Smooth muscle cell (in vitro differentiated cells): Measurements from ENCODE around the gene NUDT19. TPM values are rescaled to one million over a fixed set of nuclear protein-coding genes. Genes with fewer than 3 reads are reported as not detected.

Experiments
- DNase-seq: peaks from one replicate; lab custom pipeline; 2025; ENCODE audit not compliant: unreplicated experiment; lab: John Stamatoyannopoulos, UW
- H2AFZ ChIP-seq: fragments of 200-600 bp; sonication (generic); 2 replicates; pipeline ENCODE4 v1.6.0; 2016; ENCODE audit warnings: antibody characterized with exemption, low read depth, mild to moderate bottlenecking
- H3F3A ChIP-seq: fragments of 200-600 bp; sonication (generic); 2 replicates; pipeline ENCODE4 v1.6.0; 2017; ENCODE audit warnings: antibody characterized with exemption, low read depth
- H3K27ac ChIP-seq: fragments of 200-600 bp; sonication (generic); 2 replicates; pipeline ENCODE4 v1.5.1; 2016; ENCODE audit warnings: low read depth, mild to moderate bottlenecking
- H3K27me3 ChIP-seq: fragments of 200-600 bp; sonication (generic); 2 replicates; pipeline ENCODE4 v1.6.1; 2016; ENCODE audit warnings: low read depth, mild to moderate bottlenecking
- H3K36me3 ChIP-seq: fragments of 200-600 bp; sonication (generic); 2 replicates; pipeline ENCODE4 v1.5.1; 2016; ENCODE audit warnings: low read depth
- H3K4me1 ChIP-seq: fragments of 200-600 bp; sonication (generic); 2 replicates; pipeline ENCODE4 v1.5.1; 2016; ENCODE audit warnings: low read depth
- H3K4me2 ChIP-seq: fragments of 200-600 bp; sonication (generic); 2 replicates; pipeline ENCODE4 v1.6.0; 2016; ENCODE audit warnings: mild to moderate bottlenecking
- H3K4me3 ChIP-seq: fragments of 200-600 bp; sonication (generic); 2 replicates; pipeline ENCODE4 v1.5.1; 2016; ENCODE audit warnings: mild to moderate bottlenecking
- H3K79me2 ChIP-seq: fragments of 200-600 bp; sonication (generic); 2 replicates; pipeline ENCODE4 v1.6.0; 2016; ENCODE audit warnings: low read depth, mild to moderate bottlenecking
- H3K9ac ChIP-seq: fragments of 200-600 bp; sonication (generic); 2 replicates; pipeline ENCODE4 v1.6.0; 2016; ENCODE audit warnings: low read depth
- H3K9me3 ChIP-seq: fragments of 200-600 bp; sonication (generic); replicated peaks from 2 replicates; pipeline ENCODE4 v1.5.1; 2016; ENCODE audit warnings: low read depth
- H4K20me1 ChIP-seq: fragments of 200-600 bp; sonication (generic); 2 replicates; pipeline ENCODE4 v1.6.0; 2016; ENCODE audit warnings: low read depth
- CTCF ChIP-seq: fragments of 200-600 bp; sonication (generic); IDR thresholded peaks from 2 replicates; pipeline ENCODE4 v1.5.1; 2017; ENCODE audit warnings: borderline replicate concordance, mild to moderate bottlenecking, antibody characterized with exemption; ENCODE audit not compliant: insufficient read depth, poor library complexity, severe bottlenecking
- WGBS: methylation state at CpG from one replicate; pipeline ENCODE4 v1.1.7; 2016; ENCODE audit warnings: low lambda C conversion rate; 5-methylcytosine and 5-hydroxymethylcytosine counted together
- polyA plus RNA-seq: library from polyadenylated mRNA; unstranded; fragments of >200 nt; fragmentation: Nextera tagmentation; extraction: Ambion mirVana; gene quantifications from 2 replicates; pipeline ENCODE4 v1.2.1, GENCODE V29; 2016
- total RNA-seq: library from RNA; depleted of rRNA; stranded (reverse); fragments of >200 nt; gene quantifications from 2 replicates; pipeline ENCODE4 v1.2.3, GENCODE V29; 2014

Gene NUDT19
- total and polyA plus RNA-seq, 2 experiments from 2014 or later = 2.2 to 3.5 TPM

- Histone ChIP-seq H3K27me3 (no peaks in the 10 kb centered on the region), H4K20me1 (no peaks in the 10 kb centered on the region), H3K36me3 (no peaks in the 10 kb centered on the region), H2AFZ (no peak overlapping the region), H3K4me3 (no peak overlapping the region), H3K9ac (no peak overlapping the region), H3K79me2 (no peaks in the 10 kb centered on the region), H3K27ac (no peak overlapping the region), H3F3A (no peaks in the 10 kb centered on the region), H3K4me1 (no peaks in the 10 kb centered on the region), H3K4me2 (no peak overlapping the region), H3K9me3 (no peaks in the 10 kb centered on the region)
- no peak for DNase-seq
- no peak for TF ChIP-seq CTCF
- 81% methylated on average over 3 of the region's 3 CpGs for WGBS
Observed at GRCh38 chr19:32748948-32749347, 57.3 kb downstream of the NUDT19 start.

- TF ChIP-seq CTCF = no peak
- 80% methylated on average over 6 of the region's 6 CpGs for WGBS
Observed at GRCh38 chr19:32749361-32749760, 57.7 kb downstream of the NUDT19 start.

GRCh38 chr19:32750441-32751055 is 58.9 kb downstream of the NUDT19 start:
- WGBS = 67% methylated on average over 4 of the region's 4 CpGs
- no peaks in the 10 kb centered on the region for H3K79me2 ChIP-seq
- no peaks in the 10 kb centered on the region for H3F3A ChIP-seq
- H3K9ac ChIP-seq = no peak overlapping the region
- H3K4me1 ChIP-seq = no peaks in the 10 kb centered on the region
- no peak overlapping the region for H3K27ac ChIP-seq
- DNase-seq = no peak
- H2AFZ ChIP-seq = no peak overlapping the region
- no peak overlapping the region for H3K4me3 ChIP-seq
- TF ChIP-seq CTCF = no peak
- no peaks in the 10 kb centered on the region for H3K9me3 ChIP-seq
- H4K20me1 ChIP-seq = no peaks in the 10 kb centered on the region
- H3K36me3 ChIP-seq = no peaks in the 10 kb centered on the region
- H3K27me3 ChIP-seq = no peaks in the 10 kb centered on the region
- no peak overlapping the region for H3K4me2 ChIP-seq

More at GRCh38 chr19:32749361-32749760, 57.7 kb downstream of the NUDT19 start:
- H3K27ac ChIP-seq = no peak overlapping the region
- H3K4me1 ChIP-seq = no peaks in the 10 kb centered on the region
- H3K4me2 ChIP-seq = no peak overlapping the region
- no peaks in the 10 kb centered on the region for H3K36me3 ChIP-seq
- H3K4me3 ChIP-seq = no peak overlapping the region
- H3K79me2 ChIP-seq = no peaks in the 10 kb centered on the region
- no peaks in the 10 kb centered on the region for H3K9me3 ChIP-seq
- no peak overlapping the region for H2AFZ ChIP-seq
- no peaks in the 10 kb centered on the region for H4K20me1 ChIP-seq
- no peaks in the 10 kb centered on the region for H3K27me3 ChIP-seq
- no peak for DNase-seq
- no peak overlapping the region for H3K9ac ChIP-seq
- no peaks in the 10 kb centered on the region for H3F3A ChIP-seq

GRCh38 chr19:32751066-32751465 is 59.4 kb downstream of the NUDT19 start:
- Histone ChIP-seq H3K4me2 (no peak overlapping the region), H3K4me3 (no peak overlapping the region), H4K20me1 (no peaks in the 10 kb centered on the region), H3K36me3 (no peaks in the 10 kb centered on the region), H3K27ac (no peak overlapping the region), H3K9me3 (no peaks in the 10 kb centered on the region), H3K27me3 (no peaks in the 10 kb centered on the region), H3K79me2 (no peaks in the 10 kb centered on the region), H3K4me1 (no peaks in the 10 kb centered on the region), H3F3A (no peaks in the 10 kb centered on the region), H3K9ac (no peak overlapping the region), H2AFZ (no peak overlapping the region)
- no peak for DNase-seq
- no peak for TF ChIP-seq CTCF
- WGBS = 82% methylated on average over 2 of the region's 2 CpGs
